SHP77 treated with DMSO at 0.1 percent for 48 hours (cell line): ENCODE results near the gene ERFL.

ENCODE experiments used
- DNase-seq: peaks from one replicate; lab custom pipeline; 2025; lab: John Stamatoyannopoulos, UW

ERFL gene

GRCh38 chr19:41912899-41913537 lies 15.2 kb downstream of the ERFL start:
- DNase-seq = no peak

- no peak for DNase-seq
Observed at GRCh38 chr19:41911889-41912731, 16.1 kb downstream of the ERFL start.

GRCh38 chr19:41910992-41911888 lies 17.0 kb downstream of the ERFL start:
- DNase-seq = no peak

GRCh38 chr19:41910240-41910991 lies 17.8 kb downstream of the ERFL start:
- no peak for DNase-seq

- DNase-seq = no peak
Observed at GRCh38 chr19:41909706-41910105, 18.5 kb downstream of the ERFL start.

GRCh38 chr19:41908724-41909464 lies 19.4 kb downstream of the ERFL start:
- DNase-seq = no peak

- DNase-seq = no peak
Observed at GRCh38 chr19:41907994-41908615, 20.1 kb downstream of the ERFL start.

GRCh38 chr19:41906916-41907680 lies 21.2 kb downstream of the ERFL start:
- no peak for DNase-seq

GRCh38 chr19:41906271-41906670 lies 22.0 kb downstream of the ERFL start:
- no peak for DNase-seq

GRCh38 chr19:41905273-41906002 lies 22.8 kb downstream of the ERFL start:
- no peak for DNase-seq

- peak; percentile 29 for DNase-seq
Observed at GRCh38 chr19:41904118-41904870, 24.0 kb downstream of the ERFL start.

GRCh38 chr19:41903193-41903953 lies 24.9 kb downstream of the ERFL start:
- no peak for DNase-seq

- DNase-seq = no peak
Observed at GRCh38 chr19:41902594-41902993, 25.7 kb downstream of the ERFL start.

GRCh38 chr19:41901707-41902360 lies 26.4 kb downstream of the ERFL start:
- DNase-seq = no peak

- DNase-seq = no peak
Observed at GRCh38 chr19:41898235-41898634, 30.0 kb downstream of the ERFL start.

GRCh38 chr19:41897820-41898219 lies 30.4 kb downstream of the ERFL start:
- no peak for DNase-seq

GRCh38 chr19:41897181-41897580 lies 31.1 kb downstream of the ERFL start:
- no peak for DNase-seq
